K562 (cell line): ENCODE measurements around the gene HOXC4. TPM values are rescaled to one million over a fixed set of nuclear protein-coding genes. Genes with fewer than 3 reads are reported as not detected.

Experiments
- ATAC-seq: fragments of 200-7000 bp; cut with Tn5 transposase; 3 replicates; pipeline ENCODE4 v1.9.1; 2020; ENCODE audit warnings: moderate library complexity
- BruUV-seq: library from RNA; stranded (reverse); fragments of 400-500 nt; replicated peaks from 2 replicates; lab custom pipeline; 2021; lab: Mats Ljungman, UMichigan
- CTCF ChIA-PET: fragments of 300-600 bp; formaldehyde crosslinking; extraction: SDS; loops from one replicate; lab custom pipeline; 2021; ENCODE audit warnings: low intra/inter-chr PET ratio; lab: Yijun Ruan, JAX
- POLR2A ChIA-PET: fragments of 300-600, 350-650 bp; sonication (Branson Sonifier 250); formaldehyde crosslinking; extraction: SDS; loops from one replicate; lab custom pipeline; 2021; ENCODE audit warnings: antibody characterized with exemption, inconsistent platforms; lab: Yijun Ruan, JAX
- DNase-seq, 4 experiments: peaks; one replicate each; pipeline versions ENCODE4 v3.0.0 to v3.0.0-alpha.2; 2011 to 2018; ENCODE audit warnings: low spot score in 3 of 4, mixed read lengths in 3 of 4; ENCODE audit errors: extremely low read depth in 1 of 4
- FAIRE-seq: peaks from 2 replicates; lab custom pipeline; 2011; peaks lifted over from hg19 to GRCh38; lab: Jason Lieb, UNC
- H2AFZ ChIP-seq: 2 replicates; pipeline ENCODE4 v1.6.0; 2011; ENCODE audit warnings: low read depth, low read length, control low read depth, inconsistent platforms
- H3K27ac ChIP-seq: fragments of 200-600 bp; 3 replicates; pipeline ENCODE4 v1.8.0; 2011; ENCODE audit warnings: low read depth, mild to moderate bottlenecking, control low read depth, inconsistent platforms, low read length, moderate library complexity, mixed read lengths; ENCODE audit errors: extremely low read depth
- H3K27me3 ChIP-seq, 2 experiments: fragments of 300-600 bp in 1 of 2; 2 replicates in 1 of 2; 3 replicates in 1 of 2; pipeline versions ENCODE4 v1.6.0 to v1.8.0; 2011; ENCODE audit warnings: inconsistent platforms in 2 of 2, low read length in 2 of 2, mild to moderate bottlenecking in 1 of 2, mixed read lengths in 1 of 2, moderate library complexity in 1 of 2; ENCODE audit not compliant: control insufficient read depth in 2 of 2, insufficient read depth in 2 of 2
- H3K36me3 ChIP-seq: fragments of 300-600 bp; 3 replicates; pipeline ENCODE4 v1.8.0; 2011; ENCODE audit warnings: mild to moderate bottlenecking, low read length, inconsistent platforms; ENCODE audit not compliant: control insufficient read depth, insufficient read depth
- H3K4me1 ChIP-seq, 2 experiments: fragments of 200-600 bp in 1 of 2; replicated peaks in 1 of 2; 2 replicates in 1 of 2; 3 replicates in 1 of 2; pipeline versions ENCODE4 v1.5.1 to v1.8.0; 2011; ENCODE audit warnings: inconsistent platforms in 2 of 2, low read length in 2 of 2, mild to moderate bottlenecking in 1 of 2, mixed read lengths in 1 of 2, moderate library complexity in 1 of 2; ENCODE audit not compliant: control insufficient read depth in 2 of 2, insufficient read depth in 2 of 2
- H3K4me2 ChIP-seq: 2 replicates; pipeline ENCODE4 v1.6.1; 2011; ENCODE audit warnings: low read length, control low read depth, inconsistent platforms, mixed read lengths; ENCODE audit not compliant: insufficient read depth
- H3K4me3 ChIP-seq: fragments of 200-600 bp; sonication (generic), shearing (Covaris generic); 2 replicates; pipeline ENCODE4 v1.5.1; 2016; ENCODE audit warnings: control low read depth, inconsistent platforms
- H3K79me2 ChIP-seq: fragments of 200-600 bp; 3 replicates; pipeline ENCODE4 v1.8.0; 2011; ENCODE audit warnings: low read length, inconsistent platforms; ENCODE audit not compliant: control insufficient read depth, insufficient read depth
- H3K9ac ChIP-seq, 2 experiments: 2 replicates each; pipeline versions ENCODE4 v1.6.0 to v1.6.1; 2011; ENCODE audit warnings: low read depth in 2 of 2, low read length in 2 of 2, control low read depth in 1 of 2, inconsistent platforms in 1 of 2, mild to moderate bottlenecking in 1 of 2, mixed read lengths in 1 of 2; ENCODE audit not compliant: insufficient read depth in 1 of 2
- H3K9me1 ChIP-seq: one replicate; pipeline ENCODE4 v1.6.0; 2011; ENCODE audit warnings: inconsistent platforms, mild to moderate bottlenecking, low read length, moderate library complexity; ENCODE audit not compliant: control insufficient read depth, insufficient read depth
- H3K9me3 ChIP-seq: replicated peaks from 2 replicates; pipeline ENCODE4 v1.5.1; 2011; ENCODE audit warnings: low read depth, low read length, inconsistent platforms; ENCODE audit not compliant: control insufficient read depth, insufficient read depth
- H4K20me1 ChIP-seq: replicated peaks from 2 replicates; pipeline ENCODE4 v1.6.1; 2011; ENCODE audit warnings: low read length, inconsistent platforms, mixed read lengths; ENCODE audit not compliant: control insufficient read depth, insufficient read depth
- KDM1A ChIP-seq, 2 experiments: fragments of 450-650 bp; IDR thresholded peaks; 2 replicates each; pipeline ENCODE4 v1.6.1; 2016; ENCODE audit warnings: mild to moderate bottlenecking in 2 of 2
- NR4A1 ChIP-seq, 2 experiments: fragments of 250-450 bp in 1 of 2; fragments of 450-650 bp in 1 of 2; sonication (Bioruptor Pico) in 1 of 2; IDR thresholded peaks; 2 replicates each; pipeline versions ENCODE4 v1.4.0 to v1.6.1; 2016 to 2020; ENCODE audit warnings: mild to moderate bottlenecking in 2 of 2, missing compliant biosample characterization in 1 of 2, missing genetic modification characterization in 1 of 2, moderate library complexity in 1 of 2
- WGBS: fragments of 100-300 bp; shearing (Covaris generic); methylation state at CpG from one replicate; pipeline ENCODE4 v1.1.6; 2016; ENCODE audit warnings: low coverage, mixed read lengths; ENCODE audit not compliant: insufficient coverage; ENCODE audit errors: missing lambda C conversion rate; 5-methylcytosine and 5-hydroxymethylcytosine counted together
- in situ Hi-C: fragments of 300-500 bp; cut with MboI; formaldehyde crosslinking; loops from 4 replicates; pipeline ENCODE4 v1.15.0; 2018; ENCODE audit warnings: inconsistent platforms, mixed read lengths
- intact Hi-C: fragments of 100-400 bp; cut with micrococcal nuclease; formaldehyde crosslinking; loops from 2 replicates; pipeline ENCODE4 v1.14.2; 2022
- polyA plus RNA-seq, 8 experiments: library from polyadenylated mRNA; depleted of rRNA in 4 of 8; stranded (reverse) in 5 of 8; unstranded in 3 of 8; fragments of >200 nt; fragmentation: Nextera tagmentation in 2 of 8; fragmentation: Illumina TruSeq in 1 of 8; extraction: Ambion mirVana in 2 of 8; extraction: Trizol in 1 of 8; gene quantifications; 2 replicates each; pipeline versions ENCODE4 v1.2.1 to v1.2.3, GENCODE V29; 2011 to 2014; ENCODE audit warnings: inconsistent platforms in 1 of 8, missing spikeins in 1 of 8
- total RNA-seq, 7 experiments: library from RNA; depleted of rRNA in 6 of 7; stranded (reverse); fragments of >200 nt in 6 of 7; fragmentation: Illumina TruSeq in 2 of 7; extraction: Trizol in 2 of 7; gene quantifications; 2 replicates each; pipeline versions ENCODE4 v1.2.1 to v1.2.3, GENCODE V29; 2011 to 2021; ENCODE audit warnings: low replicate concordance in 1 of 7
- TF ChIP-seq, protein P1 (sequence below): IDR thresholded peaks from 2 replicates; pipeline ENCODE4 v1.6.1; 2016; ENCODE audit warnings: missing genetic modification characterization, missing compliant biosample characterization

HOXC4 gene
- total and polyA plus RNA-seq, 9 of the 15 experiments (the other 6 are each of a cell fraction or from before 2014, with no cell fraction given), result 0.06 to 1.5 (median 0.44) TPM; not detected in 1

DNA sequence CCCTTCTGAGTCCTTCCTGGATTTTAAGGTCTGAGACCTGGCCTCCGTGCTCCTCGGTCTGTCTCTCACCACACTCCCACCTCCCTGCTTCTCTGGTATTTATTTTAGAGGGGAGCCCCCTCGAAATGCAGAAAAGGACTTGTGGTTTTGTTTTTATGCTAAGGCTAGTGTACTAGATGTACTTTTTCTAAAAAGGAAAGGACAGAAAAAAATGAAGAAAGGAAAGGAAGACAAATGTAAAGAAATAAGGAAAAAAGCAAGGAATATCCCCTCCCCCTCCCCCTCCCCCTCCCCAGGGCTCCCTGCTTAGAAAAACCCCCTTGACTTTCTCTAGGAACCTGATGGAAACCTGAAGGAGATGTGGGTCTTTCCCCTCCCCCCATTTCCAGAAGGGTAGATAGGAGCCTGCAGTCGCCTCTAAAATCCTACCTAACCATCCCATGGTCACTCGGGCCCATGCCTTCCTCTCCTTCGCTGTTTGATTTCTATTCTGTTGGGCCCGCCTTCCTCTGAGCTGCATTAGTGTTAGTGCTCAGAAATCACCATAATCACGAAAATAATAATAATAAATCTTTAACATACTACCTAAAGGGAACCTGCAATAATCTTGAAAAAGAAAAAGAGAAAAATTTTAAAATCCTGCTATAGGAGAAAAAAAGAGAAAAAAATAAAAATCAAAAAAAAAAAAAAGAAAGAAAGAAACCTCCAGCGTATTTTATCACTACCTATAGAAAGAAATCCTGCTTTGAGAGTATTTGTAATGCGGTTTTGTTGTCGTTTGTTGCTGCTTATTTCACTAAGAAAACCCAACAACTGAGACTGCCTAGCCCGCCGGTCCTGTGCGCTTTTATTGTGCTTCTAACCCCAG lies 41.7 kb upstream of the HOXC4 start:
- Histone ChIP-seq H3K4me2 (peak overlapping the region; percentile 68), H3K9me3 (no peaks in the 10 kb centered on the region), H4K20me1 (no peaks in the 10 kb centered on the region; the same call in 1 of the 2 replicates), H3K79me2 (no peaks in the 10 kb centered on the region; the same call in 2 of the 3 replicates), H3K27me3 (no peaks in the 10 kb centered on the region), H3K4me3 (peak overlapping the region; percentile 12), H3K4me1 (peaks cover 11% of the 10 kb centered on the region in 2 experiments), H3K9me1 (no peaks in the 10 kb centered on the region), H3K27ac (peak overlapping the region; percentile 59), H3K9ac (peak overlapping the region; percentile 68 to 85; a peak in 3 of 4 replicates), H3K36me3 (no peaks in the 10 kb centered on the region), H2AFZ (peak overlapping the region; percentile 82)
- peak in 3 of 4 experiments; percentile 29 to 58 (median 55) for DNase-seq
- 56% methylated on average over 14 of the region's 14 CpGs for WGBS
- CTCF ChIA-PET, result interaction anchor here (0.6 to 0.9 kb wide), 2 partner anchors 190 to 275 kb away, joined by 3 read pairs; no protein-coding TSS in a partner anchor
- peak; percentile 78 for FAIRE-seq
- intact Hi-C loops, result loop anchor here (10.0 kb wide), 1 partner anchor 283 kb away; no protein-coding TSS in a partner anchor
- BruUV-seq, result TSS peak; percentile 35
- ATAC-seq, result peak; percentile 68
- POLR2A ChIA-PET, result interaction anchor here (0.5 to 1.0 kb wide), 5 partner anchors 9 to 1027 kb away, joined by 3 to 4 read pairs (median 3); no protein-coding TSS in a partner anchor
- TF ChIP-seq KDM1A (IDR thresholded peaks at IDR 0.05) (peak in 1 of 2 experiments; percentile 71; a peak in 2 of 4 replicates), NR4A1 (CRISPR knock-in tag; IDR thresholded peaks at IDR 0.05) (no peak), NR4A1 (tag; IDR thresholded peaks at IDR 0.05) (no peak)
- TF ChIP-seq, protein P1, sequence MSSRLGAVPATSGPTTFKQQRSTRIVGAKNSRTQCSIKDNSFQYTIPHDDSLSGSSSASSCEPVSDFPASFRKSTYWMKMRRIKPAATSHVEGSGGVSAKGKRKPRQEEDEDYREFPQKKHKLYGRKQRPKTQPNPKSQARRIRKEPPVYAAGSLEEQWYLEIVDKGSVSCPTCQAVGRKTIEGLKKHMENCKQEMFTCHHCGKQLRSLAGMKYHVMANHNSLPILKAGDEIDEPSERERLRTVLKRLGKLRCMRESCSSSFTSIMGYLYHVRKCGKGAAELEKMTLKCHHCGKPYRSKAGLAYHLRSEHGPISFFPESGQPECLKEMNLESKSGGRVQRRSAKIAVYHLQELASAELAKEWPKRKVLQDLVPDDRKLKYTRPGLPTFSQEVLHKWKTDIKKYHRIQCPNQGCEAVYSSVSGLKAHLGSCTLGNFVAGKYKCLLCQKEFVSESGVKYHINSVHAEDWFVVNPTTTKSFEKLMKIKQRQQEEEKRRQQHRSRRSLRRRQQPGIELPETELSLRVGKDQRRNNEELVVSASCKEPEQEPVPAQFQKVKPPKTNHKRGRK (tag), result peak; percentile 33; the same call in 1 of the 2 replicates
- in situ Hi-C loops, result no loop called here
